IMR-90 (cell line): ENCODE results near the gene CSH2. TPM values are rescaled to one million over a fixed set of nuclear protein-coding genes. Genes with fewer than 3 reads are reported as not detected.

Experiments used
- ATAC-seq: fragments of 200-7000 bp; cut with Tn5 transposase; 2 replicates; pipeline ENCODE4 v1.9.1; 2020; ENCODE audit warnings: low read depth, mild to moderate bottlenecking, moderate library complexity
- BruUV-seq: library from RNA; stranded (reverse); fragments of 400-500 nt; replicated peaks from 2 replicates; lab custom pipeline; 2021; lab: Mats Ljungman, UMichigan
- CTCF ChIA-PET: fragments of 300-600 bp; formaldehyde crosslinking; extraction: SDS; loops from one replicate; lab custom pipeline; 2021; ENCODE audit warnings: antibody characterized with exemption; lab: Yijun Ruan, JAX
- POLR2A ChIA-PET: fragments of 300-600 bp; sonication (Branson Sonifier 250); formaldehyde crosslinking; loops from one replicate; lab custom pipeline; 2022; ENCODE audit warnings: antibody characterized with exemption; ENCODE audit not compliant: unreplicated experiment; lab: Charles Lee
- DNase-seq: peaks from one replicate; pipeline ENCODE4 v3.0.0; 2013
- H2AFZ ChIP-seq: replicated peaks from 2 replicates; pipeline ENCODE3; 2013; ENCODE audit warnings: low read length, mild to moderate bottlenecking; ENCODE audit not compliant: poor library complexity
- H2AK5ac ChIP-seq: 2 replicates; pipeline ENCODE4 v1.6.1; 2013; ENCODE audit warnings: low read depth, low read length, inconsistent platforms
- H2AK9ac ChIP-seq: replicated peaks from 2 replicates; pipeline ENCODE3; 2013; ENCODE audit warnings: mild to moderate bottlenecking, low read depth, low read length, moderate library complexity; ENCODE audit not compliant: poor library complexity
- H2BK120ac ChIP-seq: 2 replicates; pipeline ENCODE4 v1.6.1; 2013; ENCODE audit warnings: low read depth, low read length, inconsistent platforms
- H2BK15ac ChIP-seq: 3 replicates; pipeline ENCODE4 v1.6.1; 2013; ENCODE audit warnings: low read depth, low read length, inconsistent platforms
- H2BK20ac ChIP-seq: 2 replicates; pipeline ENCODE4 v1.6.1; 2013; ENCODE audit warnings: low read depth, mild to moderate bottlenecking, inconsistent platforms, low read length, moderate library complexity
- H2BK5ac ChIP-seq: 2 replicates; pipeline ENCODE4 v1.6.1; 2013; ENCODE audit warnings: mild to moderate bottlenecking, low read depth, low read length, inconsistent platforms; ENCODE audit not compliant: poor library complexity, severe bottlenecking
- H3K14ac ChIP-seq: replicated peaks from 2 replicates; pipeline ENCODE4 v1.6.1; 2013; ENCODE audit warnings: low read depth, low read length, inconsistent platforms
- H3K18ac ChIP-seq: 2 replicates; pipeline ENCODE4 v1.6.1; 2013; ENCODE audit warnings: low read depth, low read length, control low read depth
- H3K23ac ChIP-seq: 2 replicates; pipeline ENCODE4 v1.6.1; 2013; ENCODE audit warnings: low read depth, low read length, inconsistent platforms
- H3K27ac ChIP-seq: 2 replicates; pipeline ENCODE4 v1.5.1; 2013; ENCODE audit warnings: mild to moderate bottlenecking, control low read depth, low read length; ENCODE audit not compliant: insufficient read depth
- H3K27me3 ChIP-seq: 2 replicates; pipeline ENCODE4 v1.6.1; 2013; ENCODE audit warnings: low read length; ENCODE audit not compliant: control insufficient read depth, insufficient read depth
- H3K36me3 ChIP-seq: 2 replicates; pipeline ENCODE4 v1.6.1; 2013; ENCODE audit warnings: low read length, mixed read lengths; ENCODE audit not compliant: control insufficient read depth, insufficient read depth
- H3K4ac ChIP-seq: 2 replicates; pipeline ENCODE4 v1.6.1; 2013; ENCODE audit warnings: low read depth, low read length, inconsistent platforms
- H3K4me1 ChIP-seq: 2 replicates; pipeline ENCODE4 v1.6.1; 2013; ENCODE audit warnings: low read length, mixed read lengths; ENCODE audit not compliant: control insufficient read depth, insufficient read depth
- H3K4me2 ChIP-seq: 2 replicates; pipeline ENCODE4 v1.6.1; 2013; ENCODE audit warnings: low read depth, mild to moderate bottlenecking, control low read depth, low read length, moderate library complexity
- H3K4me3 ChIP-seq: 2 replicates; pipeline ENCODE4 v1.5.1; 2013; ENCODE audit warnings: low read depth, mild to moderate bottlenecking, control low read depth, low read length, moderate library complexity; ENCODE audit not compliant: insufficient read depth
- H3K56ac ChIP-seq: 2 replicates; pipeline ENCODE4 v1.6.1; 2013; ENCODE audit warnings: low read length, inconsistent platforms; ENCODE audit not compliant: insufficient read depth; ENCODE audit errors: extremely low read depth
- H3K79me1 ChIP-seq, 2 experiments: 2 replicates each; pipeline ENCODE4 v1.6.1; 2013; ENCODE audit warnings: low read length in 2 of 2, inconsistent platforms in 1 of 2, low read depth in 1 of 2
- H3K9ac ChIP-seq: 2 replicates; pipeline ENCODE4 v1.6.1; 2013; ENCODE audit warnings: low read depth, low read length, control low read depth
- H3K9me1 ChIP-seq: 2 replicates; pipeline ENCODE4 v1.6.1; 2013; ENCODE audit warnings: low read length, inconsistent platforms; ENCODE audit not compliant: insufficient read depth
- H3K9me3 ChIP-seq: 2 replicates; pipeline ENCODE4 v1.6.1; 2013; ENCODE audit warnings: low read length; ENCODE audit not compliant: control insufficient read depth, insufficient read depth
- H4K20me1 ChIP-seq: 2 replicates; pipeline ENCODE4 v1.6.1; 2013; ENCODE audit warnings: low read length, inconsistent platforms; ENCODE audit not compliant: insufficient read depth
- H4K5ac ChIP-seq: 2 replicates; pipeline ENCODE4 v1.6.1; 2013; ENCODE audit warnings: mild to moderate bottlenecking, low read depth, low read length, control low read depth
- H4K8ac ChIP-seq, 2 experiments: 2 replicates each; pipeline ENCODE4 v1.6.1; 2013; ENCODE audit warnings: low read depth in 2 of 2, low read length in 2 of 2, control low read depth in 1 of 2, inconsistent platforms in 1 of 2
- H4K91ac ChIP-seq: 2 replicates; pipeline ENCODE4 v1.6.1; 2013; ENCODE audit warnings: low read depth, low read length, inconsistent platforms; ENCODE audit not compliant: insufficient read depth
- POLR2A ChIP-seq: IDR thresholded peaks from 2 replicates; pipeline ENCODE4 v1.6.1; 2012; ENCODE audit warnings: mild to moderate bottlenecking, low read depth, low read length
- RFX5 ChIP-seq: IDR thresholded peaks from 2 replicates; pipeline ENCODE4 v1.8.0; 2012; ENCODE audit warnings: low read depth, mild to moderate bottlenecking, low read length, moderate library complexity
- WGBS, 2 experiments: methylation state at CpG; one replicate each; pipeline versions ENCODE4 v1.1.5 to v1.1.7; 2013; ENCODE audit warnings: missing lambda C conversion rate in 2 of 2; ENCODE audit not compliant: insufficient read length in 1 of 2; ENCODE audit errors: extremely low coverage in 2 of 2; 5-methylcytosine and 5-hydroxymethylcytosine counted together
- dilution Hi-C: fragments of 300-500 bp; cut with HindIII; formaldehyde crosslinking; loops from one replicate; pipeline ENCODE4 v1.14.3; 2018; ENCODE audit warnings: low sequenced_read_pairs; ENCODE audit not compliant: unreplicated experiment
- in situ Hi-C: fragments of 300-500 bp; cut with MboI; formaldehyde crosslinking; loops from 3 replicates; pipeline ENCODE4 v1.14.3; 2019; ENCODE audit warnings: low sequenced_read_pairs, inconsistent platforms, mixed read lengths
- intact Hi-C: fragments of 100-400 bp; cut with micrococcal nuclease; formaldehyde crosslinking; loops from 2 replicates; pipeline ENCODE4 v1.10.0; 2022
- polyA plus RNA-seq, 3 experiments: library from polyadenylated mRNA; depleted of rRNA; stranded (reverse); fragments of >200 nt; gene quantifications; 2 replicates each; pipeline ENCODE4 v1.2.3, GENCODE V29; 2012; ENCODE audit warnings: low replicate concordance in 1 of 3
- total RNA-seq: library from RNA; depleted of rRNA; stranded (reverse); fragments of >200 nt; gene quantifications from 2 replicates; pipeline ENCODE4 v1.2.3, GENCODE V29; 2012

CSH2 gene
- total and polyA plus RNA-seq, 2 of the 4 experiments (the other 2 are of a cell fraction) = not detected

DNA sequence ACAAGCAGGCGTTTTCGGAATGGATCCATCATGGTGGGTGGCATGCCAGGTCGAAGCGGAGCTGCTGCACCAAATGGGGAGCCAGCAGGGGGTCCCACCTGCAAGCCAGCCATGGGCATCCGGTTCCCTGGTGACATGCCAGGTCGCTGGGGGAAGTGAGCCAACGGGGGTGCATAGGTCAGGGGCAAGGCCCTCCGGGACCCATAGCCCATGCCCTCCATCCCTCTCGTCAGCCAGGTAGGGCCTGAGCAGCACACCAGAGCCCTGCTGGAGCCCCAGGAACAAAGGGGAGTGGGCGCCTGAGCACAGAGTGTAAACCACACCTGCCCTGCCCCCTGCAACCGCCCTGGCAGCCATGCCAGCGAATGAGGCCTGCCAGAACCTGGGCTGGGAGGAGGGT, 36.0 kb downstream of the CSH2 start:
- no peak overlapping the region for H4K5ac ChIP-seq

More for the DNA sequence above, 36.0 kb downstream of the CSH2 start:
- Histone ChIP-seq H3K4ac (no peak overlapping the region), H3K9me1 (peaks cover 12% of the 10 kb centered on the region), H2AK9ac (no peak overlapping the region), H3K4me3 (no peak overlapping the region), H3K14ac (no peak overlapping the region), H3K18ac (no peak overlapping the region), H3K23ac (no peak overlapping the region), H2BK5ac (no peak overlapping the region), H2AK5ac (no peak overlapping the region), H2AFZ (no peak overlapping the region), H3K36me3 (peaks cover 38% of the 10 kb centered on the region), H3K27ac (no peak overlapping the region), H3K4me1 (peaks cover 21% of the 10 kb centered on the region), H3K56ac (no peak overlapping the region), H3K27me3 (no peaks in the 10 kb centered on the region), H4K91ac (no peak overlapping the region), H3K9me3 (no peaks in the 10 kb centered on the region), H3K4me2 (no peak overlapping the region), H4K20me1 (peaks cover 56% of the 10 kb centered on the region), H3K79me1 (peaks cover 12 to 86% of the 10 kb centered on the region in 2 experiments; a peak in 3 of 4 replicates), H2BK20ac (no peak overlapping the region), H2BK15ac (no peak overlapping the region), H3K9ac (no peak overlapping the region), H2BK120ac (no peak overlapping the region), H4K8ac (no peak overlapping the region)
- no peak for TF ChIP-seq RFX5
- no peak for TF ChIP-seq POLR2A
- 83% methylated on average over 10 of the region's 12 CpGs; no CpG with 5 or more reads in 1 of the 2 experiments for WGBS, 2 experiments
- no TSS peak for BruUV-seq
- ChIA-PET CTCF (no interaction called here), POLR2A (no interaction called here)
- DNase-seq = no peak
- dilution Hi-C loops (no loop called here), intact Hi-C loops (no loop called here), in situ Hi-C loops (no loop called here)
- ATAC-seq = no peak
